Testis (tissue), 3 donors: ENCODE results near the gene MGLL. TPM values are rescaled to one million over a fixed set of nuclear protein-coding genes. Genes with fewer than 3 reads are reported as not detected.

Experiments
- DNase-seq: peaks from one replicate; pipeline ENCODE4 v3.0.0-alpha.2; 2019
- H3K27ac ChIP-seq, 2 donors: fragments of 200-600 bp; sonication (generic); one replicate each; pipeline ENCODE4 v1.5.1; 2019
- H3K27me3 ChIP-seq: fragments of 200-600 bp; sonication (generic); one replicate; pipeline ENCODE4 v1.5.1; 2019
- H3K36me3 ChIP-seq: fragments of 200-600 bp; sonication (generic); one replicate; pipeline ENCODE4 v1.5.1; 2017; ENCODE audit warnings: low read depth; ENCODE audit errors: missing control alignments
- H3K4me1 ChIP-seq: fragments of 200-600 bp; sonication (generic); one replicate; pipeline ENCODE4 v1.5.1; 2019
- H3K4me3 ChIP-seq, 2 donors: fragments of 200-600 bp; sonication (generic); one replicate each; pipeline ENCODE4 v1.5.1; 2017 to 2019
- H3K9me3 ChIP-seq: fragments of 200-600 bp; sonication (generic); one replicate; pipeline ENCODE4 v1.5.1; 2017
- POLR2A ChIP-seq: fragments of 450-650 bp; IDR thresholded peaks from one replicate; pipeline ENCODE4 v1.6.1; 2017; ENCODE audit warnings: antibody characterized with exemption, mild to moderate bottlenecking, moderate library complexity
- WGBS, 2 donors: methylation state at CpG; one replicate each; pipeline ENCODE4 v1.1.5; 2018; 5-methylcytosine and 5-hydroxymethylcytosine counted together
- intact Hi-C: fragments of 100-400 bp; cut with DNase I; formaldehyde crosslinking; loops from one replicate; pipeline ENCODE4 v1.15.1; 2023; ENCODE audit warnings: low total_unique reads
- polyA plus RNA-seq: library from polyadenylated mRNA; stranded (reverse); fragments of 350-450 nt; fragmentation: Illumina TruSeq; extraction: RNeasy Lipid Tissue Mini Kit (QIAGEN cat#74804); gene quantifications from one replicate; pipeline ENCODE4 v1.2.3, GENCODE V29; 2014; ENCODE audit warnings: low read depth, low replicate concordance; ENCODE audit not compliant: insufficient read depth
- total RNA-seq, 2 donors: library from RNA; depleted of rRNA; stranded (reverse); fragments of >200 nt; gene quantifications; one replicate each; pipeline ENCODE4 v1.2.3, GENCODE V29; 2016
- TF ChIP-seq, protein P1 (sequence below), 3 experiments: fragments of 450-650 bp in 2 of 3; fragments of 200-600 bp in 1 of 3; sonication (generic) in 1 of 3; IDR thresholded peaks; one replicate each; pipeline ENCODE4 v1.5.1; 2016 to 2019; ENCODE audit warnings: antibody characterized with exemption in 3 of 3, mild to moderate bottlenecking in 2 of 3, moderate library complexity in 1 of 3

Gene MGLL
- total and polyA plus RNA-seq, 3 donors from 2014 or later, result 18.3 to 26.0 (median 19.2) TPM

DNA sequence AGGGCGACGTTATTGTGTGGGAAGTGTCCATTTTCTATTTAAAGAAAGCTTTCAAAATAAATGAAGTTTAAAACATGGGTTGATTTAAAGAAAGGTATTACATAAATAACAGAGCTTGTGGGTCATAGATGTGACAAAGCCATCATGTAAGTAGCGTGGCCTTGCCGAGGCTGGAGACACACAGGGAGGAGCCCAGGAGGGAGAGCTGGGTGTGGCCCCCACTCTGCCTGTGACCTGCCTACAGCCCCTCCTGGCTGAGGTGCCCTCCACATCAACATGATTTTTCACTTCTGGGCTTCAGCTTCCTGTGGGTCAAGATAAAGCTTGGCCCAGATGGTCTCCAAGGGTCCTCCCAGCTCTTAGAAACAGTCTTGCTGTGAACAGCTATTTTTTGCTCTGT is 12.5 kb upstream of the MGLL start:
- TF ChIP-seq, protein P1, sequence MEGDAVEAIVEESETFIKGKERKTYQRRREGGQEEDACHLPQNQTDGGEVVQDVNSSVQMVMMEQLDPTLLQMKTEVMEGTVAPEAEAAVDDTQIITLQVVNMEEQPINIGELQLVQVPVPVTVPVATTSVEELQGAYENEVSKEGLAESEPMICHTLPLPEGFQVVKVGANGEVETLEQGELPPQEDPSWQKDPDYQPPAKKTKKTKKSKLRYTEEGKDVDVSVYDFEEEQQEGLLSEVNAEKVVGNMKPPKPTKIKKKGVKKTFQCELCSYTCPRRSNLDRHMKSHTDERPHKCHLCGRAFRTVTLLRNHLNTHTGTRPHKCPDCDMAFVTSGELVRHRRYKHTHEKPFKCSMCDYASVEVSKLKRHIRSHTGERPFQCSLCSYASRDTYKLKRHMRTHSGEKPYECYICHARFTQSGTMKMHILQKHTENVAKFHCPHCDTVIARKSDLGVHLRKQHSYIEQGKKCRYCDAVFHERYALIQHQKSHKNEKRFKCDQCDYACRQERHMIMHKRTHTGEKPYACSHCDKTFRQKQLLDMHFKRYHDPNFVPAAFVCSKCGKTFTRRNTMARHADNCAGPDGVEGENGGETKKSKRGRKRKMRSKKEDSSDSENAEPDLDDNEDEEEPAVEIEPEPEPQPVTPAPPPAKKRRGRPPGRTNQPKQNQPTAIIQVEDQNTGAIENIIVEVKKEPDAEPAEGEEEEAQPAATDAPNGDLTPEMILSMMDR (IDR thresholded peaks at IDR 0.05), result no peak
- no peak for TF ChIP-seq POLR2A
- no peak for DNase-seq
- Histone ChIP-seq H3K27ac (no peak overlapping the region), H3K4me3 (no peak overlapping the region), H3K36me3 (no peaks in the 10 kb centered on the region), H3K27me3 (no peaks in the 10 kb centered on the region), H3K4me1 (no peaks in the 10 kb centered on the region), H3K9me3 (no peaks in the 10 kb centered on the region)
- WGBS, 2 donors, result 85 to 91% methylated on average over 4 of the region's 4 CpGs
- intact Hi-C loops, result no loop called here

DNA sequence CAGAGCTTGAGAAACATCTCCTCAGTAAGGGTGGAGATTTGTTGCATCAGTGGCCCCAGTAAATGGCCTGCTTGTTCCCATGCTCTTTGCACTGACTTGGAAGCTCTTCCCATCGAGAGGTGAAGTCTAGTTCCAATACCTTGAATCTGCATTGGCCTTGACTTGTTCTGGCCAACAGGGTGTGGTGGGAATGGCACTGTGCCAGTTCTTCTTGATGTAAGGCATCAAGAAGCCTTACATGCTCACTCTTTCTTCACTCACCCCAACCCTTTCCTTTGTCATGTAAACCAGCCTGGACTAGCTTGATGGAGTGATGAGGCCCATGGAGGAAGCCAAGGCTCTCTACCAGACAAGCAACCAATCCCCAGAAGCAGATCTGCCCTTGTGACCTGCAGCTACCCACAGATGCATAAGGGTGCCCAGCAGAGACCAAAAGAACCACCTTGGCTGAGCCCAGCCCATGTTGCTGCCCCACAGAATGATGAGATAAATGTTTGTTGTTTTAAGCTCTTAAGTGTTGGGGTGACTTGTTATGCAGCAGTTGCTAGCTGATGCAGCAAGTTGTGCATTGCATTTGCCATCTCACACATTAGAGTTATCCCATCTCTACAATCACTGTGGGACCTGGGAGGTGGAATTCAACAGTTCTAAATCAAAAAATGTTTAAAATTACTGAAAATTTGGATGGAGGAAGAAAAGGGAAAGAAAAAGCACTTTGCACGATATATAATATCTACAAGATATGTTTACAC is 11.1 kb upstream of the MGLL start:
- no peaks in the 10 kb centered on the region for H3K27me3 ChIP-seq
- WGBS, 2 donors, result 85 to 95% methylated on average over 2 of the region's 2 CpGs
- no peaks in the 10 kb centered on the region for H3K4me1 ChIP-seq
- no peaks in the 10 kb centered on the region for H3K36me3 ChIP-seq
- H3K27ac ChIP-seq, result no peak overlapping the region
- no peak for DNase-seq
- intact Hi-C loops, result no loop called here
- H3K9me3 ChIP-seq, result no peaks in the 10 kb centered on the region
- no peak for TF ChIP-seq POLR2A
- TF ChIP-seq, protein P1 (IDR thresholded peaks at IDR 0.05), result no peak
- H3K4me3 ChIP-seq, result no peak overlapping the region

DNA sequence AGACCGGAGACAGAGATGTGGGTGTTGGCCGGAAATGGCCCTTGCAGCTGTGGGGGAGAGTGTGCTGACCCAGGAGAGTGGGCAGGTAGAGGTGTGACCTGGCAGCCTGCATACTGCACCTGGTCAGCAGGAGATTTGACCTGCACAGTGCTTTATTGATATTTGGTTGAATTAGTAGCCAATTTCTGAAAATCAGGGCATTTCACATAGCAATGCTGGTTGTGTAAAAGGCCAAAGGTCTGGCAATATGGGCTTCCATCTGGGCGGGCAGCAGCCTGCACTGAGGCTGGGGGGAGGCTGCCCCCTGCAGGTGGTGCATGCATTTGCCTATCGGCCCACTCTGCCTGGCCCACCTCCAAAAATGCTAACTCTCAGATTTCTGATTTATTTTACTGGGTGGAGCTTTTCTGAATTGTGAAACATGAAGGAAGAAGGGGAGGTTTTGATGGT is 9.4 kb upstream of the MGLL start:
- intact Hi-C loops, result no loop called here
- DNase-seq, result no peak
- Histone ChIP-seq H3K9me3 (no peaks in the 10 kb centered on the region), H3K27ac (no peak overlapping the region), H3K4me3 (no peak overlapping the region), H3K36me3 (no peaks in the 10 kb centered on the region), H3K27me3 (no peaks in the 10 kb centered on the region), H3K4me1 (no peaks in the 10 kb centered on the region)
- WGBS, 2 donors, result 66 to 75% methylated on average over 4 of the region's 4 CpGs
- TF ChIP-seq, protein P1 (IDR thresholded peaks at IDR 0.05), result no peak
- no peak for TF ChIP-seq POLR2A

DNA sequence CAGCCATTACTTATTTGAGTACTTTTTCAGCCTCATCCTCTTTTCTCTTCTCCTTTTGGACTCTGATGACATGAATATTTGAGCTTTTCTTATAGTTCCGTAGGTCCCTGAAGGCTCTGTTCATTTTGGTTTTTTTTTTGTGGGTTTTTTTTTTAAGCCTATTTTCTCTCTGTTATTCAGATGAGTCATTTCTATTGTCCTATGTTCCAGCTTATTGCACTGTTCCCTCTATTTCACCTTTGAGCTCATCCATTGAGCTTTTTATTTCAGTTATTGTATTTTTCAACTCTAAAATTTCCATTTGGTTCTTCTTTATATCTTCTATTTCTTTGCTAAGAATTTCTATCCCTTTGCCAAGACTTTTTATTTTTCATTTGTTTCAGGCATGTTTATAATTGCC is 7.2 kb upstream of the MGLL start:
- H3K27me3 ChIP-seq, result no peaks in the 10 kb centered on the region
- WGBS, 2 donors, result 38 to 86% methylated on average over 1 of the region's 1 CpG
- no peak overlapping the region for H3K4me3 ChIP-seq
- TF ChIP-seq POLR2A, result no peak
- TF ChIP-seq, protein P1 (IDR thresholded peaks at IDR 0.05), result no peak
- intact Hi-C loops, result no loop called here
- H3K36me3 ChIP-seq, result no peaks in the 10 kb centered on the region
- H3K4me1 ChIP-seq, result no peaks in the 10 kb centered on the region
- no peak overlapping the region for H3K27ac ChIP-seq
- DNase-seq, result no peak
- no peaks in the 10 kb centered on the region for H3K9me3 ChIP-seq

DNA sequence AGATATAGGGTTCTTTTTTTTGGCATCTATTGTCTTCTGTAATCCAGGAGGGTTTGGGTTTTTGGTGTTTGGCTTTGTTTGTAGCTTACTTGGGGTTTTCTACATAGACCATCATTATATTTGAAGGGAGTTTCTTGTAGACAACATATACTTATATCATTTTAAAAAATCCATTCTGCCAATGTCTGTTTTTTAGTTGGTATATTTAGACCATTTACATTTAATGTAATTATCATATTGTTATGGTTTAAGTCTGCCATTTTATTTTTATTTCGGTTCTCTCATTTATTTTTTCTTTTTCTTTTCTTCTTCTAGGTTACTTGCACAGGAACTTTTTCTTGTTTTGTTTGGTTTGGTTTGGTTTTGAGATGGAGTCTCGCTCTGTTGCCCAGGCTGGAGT is 5.5 kb upstream of the MGLL start:
- DNase-seq, result no peak
- Histone ChIP-seq H3K4me1 (no peaks in the 10 kb centered on the region), H3K27me3 (no peaks in the 10 kb centered on the region), H3K27ac (no peak overlapping the region), H3K9me3 (no peaks in the 10 kb centered on the region), H3K36me3 (no peaks in the 10 kb centered on the region), H3K4me3 (no peak overlapping the region)
- TF ChIP-seq POLR2A, result no peak
- TF ChIP-seq, protein P1 (IDR thresholded peaks at IDR 0.05), result no peak
- intact Hi-C loops, result no loop called here
- whole genome bisulfite sequencing, 2 donors, result 79 to 91% methylated on average over 2 of the region's 2 CpGs
